ENCODE results near the gene ERCC1.
A peak's percentile ranks its signal among the peaks of the same experiment; 100 is the strongest.
"Not testable (repeated sequence)": the region's sequence is repeated elsewhere in the genome, so short reads cannot be mapped to it uniquely, and the experiment has no call there.

ERCC1 gene

GRCh38 chr19:45429896-45430295 is 6.2 kb upstream of the ERCC1 start:
- not testable (repeated sequence) for DNase-seq (ENCODE audit: low read depth)

- DNase-seq (ENCODE audit: low read depth), result no peak
Measured at GRCh38 chr19:45428384-45429231, 4.9 kb upstream of the ERCC1 start.

- peak; percentile 90 for DNase-seq (ENCODE audit: low read depth)
Measured at GRCh38 chr19:45424191-45425058, 708 bp upstream of the ERCC1 start.

DNA sequence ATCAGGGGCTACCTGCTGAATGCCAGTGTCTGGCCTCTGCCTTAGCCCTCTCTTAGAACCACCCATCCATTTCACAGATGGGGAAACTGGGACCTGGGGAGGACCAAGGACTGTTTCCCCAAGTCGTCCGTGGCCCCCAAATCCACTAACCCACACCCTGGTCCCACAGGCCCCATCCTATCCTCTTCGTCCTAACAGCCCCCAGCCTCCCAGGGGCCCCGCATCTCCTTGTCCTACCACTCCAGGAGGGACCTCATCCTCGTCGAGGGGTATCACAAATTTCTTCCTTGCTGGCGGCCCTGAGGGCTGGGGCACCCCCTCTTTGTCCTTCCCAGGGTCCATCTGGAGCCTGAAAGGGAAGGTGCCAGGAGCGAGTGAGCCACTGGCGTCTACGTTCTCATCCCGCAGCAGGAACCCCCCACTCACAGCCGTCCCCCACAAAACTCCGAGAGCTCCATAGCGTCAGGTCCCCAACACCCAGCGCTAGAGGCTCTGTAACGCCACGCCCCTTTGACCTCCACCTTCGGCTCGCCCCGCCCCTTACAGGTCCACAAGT is 606 bp downstream of the ERCC1 start:
- DNase-seq (ENCODE audit: low read depth), result no peak

GRCh38 chr19:45421947-45422498 is 1.7 kb downstream of the ERCC1 start:
- no peak for DNase-seq (ENCODE audit: low read depth)

DNA sequence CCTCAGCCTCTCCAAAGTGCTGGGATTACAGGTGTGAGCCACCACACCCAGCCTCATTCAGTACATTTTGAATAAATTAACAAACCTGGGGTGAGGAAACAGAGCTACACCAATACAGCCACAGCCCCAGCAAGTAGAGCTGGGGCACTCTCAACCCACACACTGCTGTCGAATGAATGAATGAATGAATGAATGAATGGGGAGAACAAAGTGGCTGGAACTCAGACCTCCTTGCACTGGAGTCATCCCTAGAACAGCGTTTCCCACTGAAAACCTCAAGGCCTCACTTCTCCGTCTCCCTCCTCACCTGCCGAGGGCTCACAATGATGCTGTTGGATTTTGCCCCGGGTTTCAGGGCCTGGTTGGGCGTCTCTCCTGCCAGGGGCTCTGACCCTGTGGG is 2.8 kb downstream of the ERCC1 start:
- DNase-seq (ENCODE audit: low read depth), result no peak

DNA sequence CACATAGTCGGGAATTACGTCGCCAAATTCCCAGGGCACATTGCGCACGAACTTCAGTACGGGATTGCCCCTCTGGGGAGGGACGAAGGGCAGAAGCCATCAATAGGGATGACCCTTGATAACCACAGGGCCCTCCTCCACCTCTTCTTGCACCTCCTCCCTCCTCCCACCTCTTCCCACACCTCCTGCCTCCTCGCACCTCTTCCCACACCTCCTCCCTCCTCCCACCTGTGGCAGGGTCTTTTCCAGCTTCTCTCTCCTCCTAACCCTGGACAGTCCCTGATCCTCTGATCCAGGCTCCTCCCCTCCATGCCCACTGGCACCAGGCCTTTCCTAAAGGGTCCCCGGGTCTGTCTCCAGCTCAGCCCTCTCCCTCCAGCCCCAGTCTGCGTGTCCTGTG is 3.4 kb downstream of the ERCC1 start:
- DNase-seq (ENCODE audit: low read depth), result no peak

GRCh38 chr19:45419895-45420294 is 3.8 kb downstream of the ERCC1 start:
- no peak for DNase-seq (ENCODE audit: low read depth)

GRCh38 chr19:45419396-45419795 is 4.3 kb downstream of the ERCC1 start:
- no peak for DNase-seq (ENCODE audit: low read depth)

- DNase-seq (ENCODE audit: low read depth), result no peak
Measured at GRCh38 chr19:45418802-45419201, 4.9 kb downstream of the ERCC1 start.

GRCh38 chr19:45417151-45417550 is 6.6 kb downstream of the ERCC1 start:
- DNase-seq (ENCODE audit: low read depth), result no peak

GRCh38 chr19:45414468-45414867 is 9.2 kb downstream of the ERCC1 start:
- no peak for DNase-seq (ENCODE audit: low read depth)

GRCh38 chr19:45413497-45413896 is 10.2 kb downstream of the ERCC1 start:
- DNase-seq (ENCODE audit: low read depth), result no peak

DNA sequence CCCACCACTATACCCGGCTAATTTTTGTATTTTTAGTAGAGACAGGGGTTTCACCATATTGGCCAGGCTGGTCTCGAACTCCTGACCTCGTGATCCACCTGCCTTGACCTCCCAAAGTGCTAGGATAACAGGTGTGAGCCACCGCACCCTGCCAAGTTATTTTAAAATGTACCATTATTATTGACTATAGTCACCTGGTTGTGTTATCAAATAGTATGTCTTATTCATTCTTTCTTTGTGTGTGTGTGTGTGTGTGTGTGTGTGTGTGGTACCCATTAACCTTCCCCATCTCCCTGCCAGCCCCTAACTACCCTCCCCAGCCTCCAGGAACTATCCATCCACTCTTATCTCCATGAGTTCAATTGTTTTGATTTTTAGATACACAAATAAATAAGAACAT is 13.4 kb downstream of the ERCC1 start:
- not testable (repeated sequence) for DNase-seq (ENCODE audit: low read depth)

DNA sequence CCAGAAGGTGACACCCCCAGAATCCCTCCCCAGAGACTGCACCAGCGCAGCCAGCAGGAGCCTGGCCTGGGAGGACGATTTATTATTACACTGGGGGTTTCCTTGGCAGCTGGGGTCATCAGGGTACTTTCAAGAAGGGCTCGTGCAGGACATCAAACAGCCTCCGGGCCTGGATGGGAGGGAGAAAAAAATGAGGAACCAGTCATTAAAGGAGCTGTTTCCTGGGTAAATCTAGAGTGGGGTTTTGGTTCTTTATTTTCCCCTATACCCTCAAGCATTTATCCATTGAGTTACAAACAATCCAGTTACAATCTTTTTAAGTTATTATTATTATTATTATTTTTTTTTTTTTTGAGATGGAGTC is 14.2 kb downstream of the ERCC1 start:
- no peak for DNase-seq (ENCODE audit: low read depth)

GRCh38 chr19:45408830-45409556 is 14.7 kb downstream of the ERCC1 start:
- no peak for DNase-seq (ENCODE audit: low read depth)

- DNase-seq (ENCODE audit: low read depth), result no peak
Measured at GRCh38 chr19:45408121-45408520, 15.6 kb downstream of the ERCC1 start.

DNA sequence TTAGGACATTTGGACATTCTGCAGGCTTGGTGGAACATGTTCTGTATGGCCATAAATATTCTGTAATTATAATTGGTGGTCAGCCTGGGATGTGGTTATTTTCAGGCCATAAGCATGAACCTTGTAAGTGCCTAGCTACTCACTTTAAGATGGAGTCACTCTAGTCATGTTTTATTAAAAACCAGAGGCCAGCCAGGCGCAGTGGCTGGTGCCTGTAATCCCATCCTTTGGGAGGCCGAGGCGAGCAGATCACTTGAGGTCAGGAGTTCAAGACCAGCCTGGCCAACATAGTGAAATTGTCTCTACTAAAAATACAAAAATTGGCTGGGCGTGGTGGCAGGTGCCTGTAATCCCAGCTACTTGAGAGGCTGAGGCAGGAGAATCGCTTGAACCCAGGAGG is 16.1 kb downstream of the ERCC1 start:
- not testable (repeated sequence) for DNase-seq (ENCODE audit: low read depth)

DNA sequence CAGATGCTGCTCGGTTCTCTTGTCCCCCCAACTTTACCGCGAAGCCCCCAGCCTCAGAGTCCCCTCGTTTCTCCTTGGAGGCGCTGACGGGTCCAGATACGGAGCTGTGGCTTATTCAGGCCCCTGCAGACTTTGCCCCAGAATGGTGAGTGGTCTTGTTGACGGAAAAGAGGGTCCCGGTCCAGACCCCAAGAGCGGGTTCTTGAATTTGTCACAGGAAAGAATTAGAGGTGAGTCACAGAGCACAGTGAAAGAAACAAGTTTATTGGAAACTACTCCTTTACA is 16.7 kb downstream of the ERCC1 start:
- no peak for DNase-seq (ENCODE audit: low read depth)

- peak; percentile 43 for DNase-seq (ENCODE audit: low read depth)
Measured at GRCh38 chr19:45406226-45407090, 17.3 kb downstream of the ERCC1 start, which contains the start of gene POLR1G. TSS of gene POLR1G (plus strand) at chr19:45406644. CDS start at chr19:45406697, 53 bp downstream.
